Measurements from ENCODE around the gene ERGIC1. TPM values are rescaled to one million over a fixed set of nuclear protein-coding genes. Genes with fewer than 3 reads are reported as not detected.

The ERGIC1 gene
- total and polyA plus RNA-seq, 2 of the 13 experiments (the other 11 are each of a cell fraction or from before 2014, with no cell fraction given), result 78.5 to 184 TPM

DNA sequence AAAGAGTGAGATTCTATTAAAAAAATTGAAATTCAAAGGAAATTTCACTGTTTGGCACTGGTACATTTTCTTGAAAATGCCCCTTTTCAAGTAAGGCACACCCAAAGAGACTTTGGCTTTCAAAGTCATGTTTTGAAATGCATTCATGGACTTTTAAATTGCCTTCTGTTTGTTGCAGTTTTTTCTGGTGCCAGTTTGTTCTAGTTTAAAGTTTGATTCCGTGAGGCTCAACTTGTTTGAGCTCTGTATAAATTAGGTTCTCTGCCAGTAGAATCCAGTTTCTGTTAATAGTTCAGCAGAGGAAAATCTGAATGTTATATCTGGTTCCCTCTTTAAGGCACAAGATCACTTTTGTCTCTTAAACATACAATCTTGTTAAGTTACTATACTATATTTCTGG is 165.9 kb downstream of the ERGIC1 start (continued):
- no peak for TF ChIP-seq GMEB1 (CRISPR knock-in tag; IDR thresholded peaks at IDR 0.05; ENCODE audit: borderline replicate concordance)
- no peak for TF ChIP-seq REL (CRISPR knock-in tag; conservative IDR thresholded peaks at IDR 0.05)
- no peak for TF ChIP-seq ZNF839 (CRISPR knock-in tag; IDR thresholded peaks at IDR 0.05; ENCODE audit: borderline replicate concordance)
- TF ChIP-seq HMGXB4 (CRISPR knock-in tag; IDR thresholded peaks at IDR 0.05; ENCODE audit: borderline replicate concordance in 1 of 2, low read depth in 1 of 2), result no peak
- no peak for TF ChIP-seq HNRNPL (IDR thresholded peaks at IDR 0.05; ENCODE audit: low read depth, low read length)
- no peak for TF ChIP-seq KDM6A (CRISPR knock-in tag; IDR thresholded peaks at IDR 0.05; ENCODE audit: low read depth)
- no peak for TF ChIP-seq ZNF34 (CRISPR knock-in tag; IDR thresholded peaks at IDR 0.05; ENCODE audit: borderline replicate concordance)
- TF ChIP-seq IRX3 (CRISPR knock-in tag; IDR thresholded peaks at IDR 0.05; ENCODE audit: borderline replicate concordance, low read depth), result no peak

GRCh38 chr5:173001229-173001841 is 167.3 kb downstream of the ERGIC1 start:
- no TSS peak for BruUV-seq (replicated peaks)
- 97% methylated on average over 9 of the region's 9 CpGs for WGBS (ENCODE audit: low lambda C conversion rate)
- in situ Hi-C loops (cut with HindIII; ENCODE audit: extremely low pct_ligation_motif_present, low pct_unique_long_range_greater_than_20kb), result no loop called here
- TF ChIP-seq SRSF9 (IDR thresholded peaks at IDR 0.05; ENCODE audit: borderline replicate concordance, insufficient read depth, low read depth, low read length, poor library complexity, severe bottlenecking), result no peak
- TF ChIP-seq MEF2D (CRISPR knock-in tag; IDR thresholded peaks at IDR 0.05), result no peak
- TF ChIP-seq ZC3H4 (CRISPR knock-in tag; IDR thresholded peaks at IDR 0.05; ENCODE audit: borderline replicate concordance), result no peak
- TF ChIP-seq ZNF569 (CRISPR knock-in tag; IDR thresholded peaks at IDR 0.05; ENCODE audit: borderline replicate concordance), result no peak
- no peak for TF ChIP-seq ZNF652 (CRISPR knock-in tag; IDR thresholded peaks at IDR 0.05; ENCODE audit: borderline replicate concordance, low read depth)
- TF ChIP-seq, protein P1, sequence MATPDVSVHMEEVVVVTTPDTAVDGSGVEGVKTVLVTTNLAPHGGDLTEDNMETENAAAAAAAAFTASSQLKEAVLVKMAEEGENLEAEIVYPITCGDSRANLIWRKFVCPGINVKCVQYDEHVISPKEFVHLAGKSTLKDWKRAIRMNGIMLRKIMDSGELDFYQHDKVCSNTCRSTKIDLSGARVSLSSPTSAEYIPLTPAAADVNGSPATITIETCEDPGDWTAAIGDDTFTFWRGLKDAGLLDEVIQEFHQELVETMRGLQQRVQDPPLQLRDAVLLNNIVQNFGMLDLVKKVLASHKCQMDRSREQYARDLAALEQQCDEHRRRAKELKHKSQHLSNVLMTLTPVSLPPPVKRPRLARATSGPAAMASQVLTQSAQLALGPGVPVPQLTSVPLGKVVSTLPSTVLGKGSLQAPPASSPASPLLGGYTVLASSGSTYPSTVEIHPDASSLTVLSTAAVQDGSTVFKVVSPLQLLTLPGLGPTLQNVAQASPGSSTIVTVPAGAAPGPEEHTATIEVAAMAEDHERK (CRISPR knock-in tag; IDR thresholded peaks at IDR 0.05; ENCODE audit: low read depth), result no peak
- TF ChIP-seq DNMT3B (CRISPR knock-in tag; conservative IDR thresholded peaks at IDR 0.05), result no peak
- TF ChIP-seq CBFB (CRISPR knock-in tag; IDR thresholded peaks at IDR 0.05), result no peak
- no peak for TF ChIP-seq ZSCAN25 (CRISPR knock-in tag; IDR thresholded peaks at IDR 0.05)
- TF ChIP-seq DMAP1 (CRISPR knock-in tag; IDR thresholded peaks at IDR 0.05), result no peak
- TF ChIP-seq SETDB1 (CRISPR knock-in tag; IDR thresholded peaks at IDR 0.05; ENCODE audit: borderline replicate concordance), result no peak
- no peak for TF ChIP-seq CC2D1A (CRISPR knock-in tag; IDR thresholded peaks at IDR 0.05)

More at GRCh38 chr5:173001229-173001841, 167.3 kb downstream of the ERGIC1 start:
- Histone ChIP-seq H3K27ac (ENCODE audit: extremely low read length, insufficient read depth, low read length) (no peak overlapping the region), H3K79me2 (ENCODE audit: insufficient read depth, low read length) (peaks cover 42% of the 10 kb centered on the region), H3K4me1 (ENCODE audit: insufficient read depth, low read length) (peaks cover 2% of the 10 kb centered on the region), H3K4me3 (replicated peaks in 1 of 3; ENCODE audit: insufficient read depth in 1 of 3, low read depth in 2 of 3, low read length in 3 of 3) (no peak overlapping the region), H3K4me2 (ENCODE audit: low read depth, low read length) (no peak overlapping the region), H3K27me3 (ENCODE audit: control insufficient read depth in 1 of 2, insufficient read depth in 2 of 2, low read length in 2 of 2) (no peaks in the 10 kb centered on the region), H4K20me1 (ENCODE audit: insufficient read depth, low read length) (peaks cover 2% of the 10 kb centered on the region; the same call in 1 of the 2 replicates), H2AFZ (ENCODE audit: low read length) (no peak overlapping the region), H3K9ac (ENCODE audit: insufficient read depth, low read depth, low read length) (no peak overlapping the region), H3K9me3 (ENCODE audit: low read length) (no peaks in the 10 kb centered on the region), H3K36me3 (replicated peaks in 1 of 2; ENCODE audit: control insufficient read depth in 1 of 2, insufficient read depth in 2 of 2, low read length in 2 of 2) (peaks cover 4 to 17% of the 10 kb centered on the region in 2 experiments; a peak in 3 of 5 replicates)
- CTCF ChIA-PET (ENCODE audit: low intra/inter-chr PET ratio, low total read pairs), result no interaction called here
- no peak for FAIRE-seq
- no peak for ATAC-seq
- DNase-seq (ENCODE audit: low spot score), result no peak
- POLR2A ChIA-PET, result no interaction called here
- intact Hi-C loops (cut with micrococcal nuclease; ENCODE audit: unreplicated experiment), result no loop called here
